H1 (cell line): Measurements from ENCODE around the gene ABHD1. TPM values are rescaled to one million over a fixed set of nuclear protein-coding genes. Genes with fewer than 3 reads are reported as not detected.

ENCODE experiments used
- CTCF ChIA-PET: fragments of 300-600 bp; sonication (Branson Sonifier 250); formaldehyde crosslinking; loops from one replicate; lab custom pipeline; 2021; ENCODE audit not compliant: partially characterized antibody; lab: Charles Lee
- POLR2A ChIA-PET: fragments of 300-600 bp; sonication (Branson Sonifier 250); formaldehyde crosslinking; loops from one replicate; lab custom pipeline; 2021; ENCODE audit warnings: inconsistent platforms; ENCODE audit not compliant: partially characterized antibody; lab: Charles Lee
- DNase-seq, 2 experiments: peaks; one replicate each; pipeline versions ENCODE4 v3.0.0 to v3.0.0-alpha.2; 2010 to 2022; ENCODE audit warnings: low spot score in 2 of 2, low read depth in 1 of 2, mixed read lengths in 1 of 2
- FAIRE-seq: peaks from 2 replicates; lab custom pipeline; 2011; peaks lifted over from hg19 to GRCh38; lab: Jason Lieb, UNC
- H2AFZ ChIP-seq: 2 replicates; pipeline ENCODE4 v1.8.1; 2012; ENCODE audit warnings: low read length, inconsistent platforms
- H2AK5ac ChIP-seq: 2 replicates; pipeline ENCODE4 v1.6.1; 2013; ENCODE audit warnings: low read depth, low read length
- H2BK120ac ChIP-seq: replicated peaks from 2 replicates; pipeline ENCODE3; 2013; ENCODE audit warnings: low read depth, low read length, inconsistent platforms
- H2BK12ac ChIP-seq: 2 replicates; pipeline ENCODE4 v1.6.1; 2013; ENCODE audit warnings: low read depth, low read length
- H2BK15ac ChIP-seq: 2 replicates; pipeline ENCODE4 v1.6.1; 2013; ENCODE audit warnings: low read length
- H2BK20ac ChIP-seq: 2 replicates; pipeline ENCODE4 v1.6.1; 2013; ENCODE audit warnings: low read length
- H2BK5ac ChIP-seq: 2 replicates; pipeline ENCODE4 v1.6.1; 2013; ENCODE audit warnings: low read depth, low read length
- H3K14ac ChIP-seq: 2 replicates; pipeline ENCODE4 v1.6.1; 2013; ENCODE audit warnings: inconsistent platforms; ENCODE audit not compliant: insufficient read length
- H3K18ac ChIP-seq: 2 replicates; pipeline ENCODE4 v1.6.1; 2013; ENCODE audit warnings: low read length; ENCODE audit errors: extremely low read depth
- H3K23ac ChIP-seq: 2 replicates; pipeline ENCODE4 v1.6.1; 2013; ENCODE audit warnings: inconsistent platforms; ENCODE audit not compliant: insufficient read length
- H3K23me2 ChIP-seq: 2 replicates; pipeline ENCODE4 v1.6.1; 2013; ENCODE audit warnings: low read depth, low read length
- H3K27ac ChIP-seq: 2 replicates; pipeline ENCODE4 v1.6.1; 2011; ENCODE audit warnings: low read depth, low read length, inconsistent platforms
- H3K27me3 ChIP-seq, 4 experiments: replicated peaks in 1 of 4; 1 replicate in 1 of 4; 2 replicates in 3 of 4; pipeline versions ENCODE4 v1.6.1 to v1.8.1; 2011 to 2013; ENCODE audit warnings: low read length in 3 of 4, mild to moderate bottlenecking in 3 of 4, inconsistent platforms in 2 of 4, mixed read lengths in 2 of 4, moderate library complexity in 1 of 4; ENCODE audit not compliant: control insufficient read depth in 3 of 4, insufficient read depth in 3 of 4; ENCODE audit errors: extremely low read depth in 1 of 4
- H3K36me3 ChIP-seq, 4 experiments: 2 replicates each; pipeline versions ENCODE4 v1.6.1 to v1.8.1; 2011 to 2013; ENCODE audit warnings: mild to moderate bottlenecking in 4 of 4, low read length in 3 of 4, moderate library complexity in 2 of 4, control low read depth in 1 of 4, inconsistent platforms in 1 of 4; ENCODE audit not compliant: insufficient read depth in 4 of 4, control insufficient read depth in 2 of 4
- H3K4ac ChIP-seq: replicated peaks from 2 replicates; pipeline ENCODE3; 2013; ENCODE audit warnings: low read length, low read depth, mixed read lengths, inconsistent platforms; ENCODE audit not compliant: insufficient read length
- H3K4me1 ChIP-seq, 4 experiments: replicated peaks in 1 of 4; 1 replicate in 1 of 4; 2 replicates in 3 of 4; pipeline versions ENCODE4 v1.6.1 to v1.8.1; 2011 to 2013; ENCODE audit warnings: low read length in 3 of 4, inconsistent platforms in 2 of 4, mixed read lengths in 1 of 4; ENCODE audit not compliant: insufficient read depth in 4 of 4, control insufficient read depth in 3 of 4
- H3K4me2 ChIP-seq, 2 experiments: 2 replicates each; pipeline versions ENCODE4 v1.6.1 to v1.8.1; 2011 to 2013; ENCODE audit warnings: low read depth in 2 of 2, low read length in 2 of 2, control low read depth in 1 of 2, inconsistent platforms in 1 of 2, mild to moderate bottlenecking in 1 of 2; ENCODE audit not compliant: insufficient read depth in 1 of 2
- H3K4me3 ChIP-seq, 4 experiments: fragments of 200-600, 300-600 bp in 1 of 4; sonication (generic), shearing (Covaris generic), sonication (Bioruptor Twin) in 1 of 4; 2 replicates each; pipeline versions ENCODE4 v1.5.1 to v1.8.1; 2011 to 2016; ENCODE audit warnings: low read length in 4 of 4, low read depth in 3 of 4, control low read depth in 2 of 4, inconsistent platforms in 2 of 4, mild to moderate bottlenecking in 2 of 4, mixed read lengths in 1 of 4, moderate library complexity in 1 of 4; ENCODE audit not compliant: insufficient read depth in 2 of 4; ENCODE audit errors: extremely low read depth in 1 of 4
- H3K56ac ChIP-seq: replicated peaks from 2 replicates; pipeline ENCODE3; 2013; ENCODE audit warnings: low read depth, mild to moderate bottlenecking, mixed read lengths, low read length, inconsistent platforms; ENCODE audit not compliant: insufficient read length
- H3K79me1 ChIP-seq: 2 replicates; pipeline ENCODE4 v1.6.1; 2013; ENCODE audit warnings: low read depth, low read length, control low read depth
- H3K79me2 ChIP-seq, 2 experiments: 2 replicates each; pipeline versions ENCODE4 v1.6.1 to v1.8.1; 2012 to 2013; ENCODE audit warnings: low read length in 2 of 2, mild to moderate bottlenecking in 2 of 2, inconsistent platforms in 1 of 2; ENCODE audit not compliant: insufficient read depth in 2 of 2, control insufficient read depth in 1 of 2
- H3K9ac ChIP-seq, 4 experiments: replicated peaks in 1 of 4; 1 replicate in 1 of 4; 2 replicates in 3 of 4; pipeline versions ENCODE4 v1.6.1 to v1.8.1; 2011 to 2013; ENCODE audit warnings: low read depth in 3 of 4, low read length in 3 of 4, control low read depth in 2 of 4, mild to moderate bottlenecking in 2 of 4, moderate library complexity in 2 of 4, inconsistent platforms in 1 of 4; ENCODE audit errors: extremely low read depth in 1 of 4
- H3K9me3 ChIP-seq, 2 experiments: 2 replicates each; pipeline versions ENCODE4 v1.6.1 to v1.8.1; 2012 to 2013; ENCODE audit warnings: mild to moderate bottlenecking in 2 of 2, moderate library complexity in 2 of 2, control low read depth in 1 of 2, inconsistent platforms in 1 of 2, low read depth in 1 of 2, low read length in 1 of 2, mixed read lengths in 1 of 2; ENCODE audit not compliant: insufficient read depth in 2 of 2
- H4K20me1 ChIP-seq, 2 experiments: replicated peaks in 1 of 2; 2 replicates each; pipeline versions ENCODE3 to v1.8.1; 2011 to 2013; ENCODE audit warnings: inconsistent platforms in 2 of 2, low read length in 2 of 2, mild to moderate bottlenecking in 1 of 2; ENCODE audit not compliant: insufficient read depth in 2 of 2, control insufficient read depth in 1 of 2
- H4K5ac ChIP-seq: 2 replicates; pipeline ENCODE4 v1.6.1; 2013; ENCODE audit warnings: low read length, low read depth, mixed read lengths, inconsistent platforms; ENCODE audit not compliant: insufficient read length
- H4K8ac ChIP-seq: 2 replicates; pipeline ENCODE4 v1.8.0; 2013; ENCODE audit warnings: mild to moderate bottlenecking, moderate library complexity, low read length, inconsistent platforms; ENCODE audit not compliant: insufficient read depth; ENCODE audit errors: extremely low read depth
- H4K91ac ChIP-seq: replicated peaks from 2 replicates; pipeline ENCODE3; 2013; ENCODE audit warnings: low read length, mixed read lengths, inconsistent platforms; ENCODE audit not compliant: insufficient read length
- CBX8 ChIP-seq: fragments of 300-800, 300-1000 bp; sonication (generic); IDR thresholded peaks from 2 replicates; pipeline ENCODE4 v1.7.1; 2016; ENCODE audit warnings: low read depth, low read length, borderline replicate concordance
- EZH2 ChIP-seq: fragments of 200-600 bp; sonication (generic); IDR thresholded peaks from 2 replicates; pipeline ENCODE4 v1.7.1; 2012; ENCODE audit warnings: low read depth, mild to moderate bottlenecking, moderate library complexity, low read length, inconsistent platforms; ENCODE audit not compliant: severe bottlenecking
- JUND ChIP-seq: IDR thresholded peaks from 2 replicates; pipeline ENCODE4 v1.6.1; 2011; ENCODE audit warnings: mild to moderate bottlenecking, improper control_type of control experiment, low read length
- MAFK ChIP-seq: IDR thresholded peaks from 2 replicates; pipeline ENCODE4 v1.6.1; 2012; ENCODE audit warnings: low read depth, mild to moderate bottlenecking, improper control_type of control experiment, low read length
- RAD21 ChIP-seq, 2 experiments: IDR thresholded peaks in 1 of 2; conservative IDR thresholded peaks in 1 of 2; 2 replicates each; pipeline ENCODE4 v1.6.1; 2011; ENCODE audit warnings: low read depth in 2 of 2, low read length in 2 of 2, improper control_type of control experiment in 1 of 2, inconsistent platforms in 1 of 2, mild to moderate bottlenecking in 1 of 2, moderate library complexity in 1 of 2
- SRF ChIP-seq: IDR thresholded peaks from 2 replicates; pipeline ENCODE4 v1.6.1; 2011; ENCODE audit warnings: mild to moderate bottlenecking, low read depth, low read length, moderate library complexity
- SUZ12 ChIP-seq: fragments of 200-600 bp; sonication (generic); IDR thresholded peaks from 2 replicates; pipeline ENCODE4 v1.6.1; 2012; ENCODE audit warnings: mild to moderate bottlenecking, inconsistent platforms, low read length, moderate library complexity, mixed read lengths
- TCF12 ChIP-seq: IDR thresholded peaks from 2 replicates; pipeline ENCODE4 v1.6.1; 2011; ENCODE audit warnings: low read depth, mild to moderate bottlenecking, low read length
- WGBS, 2 experiments: shearing (Covaris generic) in 1 of 2; methylation state at CpG; one replicate each; pipeline versions ENCODE4 v1.1.6 to v1.1.7; 2013 to 2015; ENCODE audit warnings: low lambda C conversion rate in 2 of 2, mixed read lengths in 2 of 2, inconsistent platforms in 1 of 2, low coverage in 1 of 2, missing lambda C conversion rate in 1 of 2; ENCODE audit not compliant: insufficient replicate concordance in 2 of 2, insufficient coverage in 1 of 2, insufficient read length in 1 of 2; ENCODE audit errors: extremely low coverage in 1 of 2, missing lambda C conversion rate in 1 of 2; 5-methylcytosine and 5-hydroxymethylcytosine counted together
- polyA plus RNA-seq, 7 experiments: library from polyadenylated mRNA; depleted of rRNA in 3 of 7; stranded (reverse) in 5 of 7; unstranded in 2 of 7; fragments of >200 nt in 5 of 7; fragments of 200-250 nt in 2 of 7; gene quantifications; 1 replicate in 5 of 7; 2 replicates in 1 of 7; 4 replicates in 1 of 7; pipeline versions ENCODE4 v1.2.1 to v1.2.3, GENCODE V29; 2011 to 2013; ENCODE audit warnings: missing spikeins in 2 of 7, mixed read lengths in 2 of 7
- total RNA-seq: library from RNA; stranded (reverse); fragmentation: NEBNext Ultra II Directional; extraction: Animal tissue kit (Norgen Biotek cat#: 25700); gene quantifications from 2 replicates; pipeline ENCODE4 v1.2.1, GENCODE V29; 2021

The ABHD1 gene
- total and polyA plus RNA-seq, 2 of the 8 experiments (the other 6 are each of a cell fraction or from before 2014, with no cell fraction given): 0.20 to 1.1 TPM

GRCh38 chr2:27074738-27075565, 48.7 kb upstream of the ABHD1 start:
- H2AK5ac ChIP-seq: 0 out of 2 replicates have a peak overlapping the region, but pooled peaks have one; percentile 24
- 0 out of 7 replicates have a peak, but pooled peaks cover 0 to 3% (median 0%) of the 10 kb centered on the region in 4 experiments for H3K27me3 ChIP-seq
- H3K56ac ChIP-seq: no peak overlapping the region
- H3K79me1 ChIP-seq: peaks cover 3% of the 10 kb centered on the region; the same call in 1 of the 2 replicates
- peaks cover 0 to 20% (median 7%) of the 10 kb centered on the region in 4 experiments; a peak in 6 of 7 replicates for H3K4me1 ChIP-seq
- peaks cover 0 to 3% of the 10 kb centered on the region in 2 experiments for H4K20me1 ChIP-seq
- H2AFZ ChIP-seq: no peak overlapping the region
- no peaks in the 10 kb centered on the region for H3K9me3 ChIP-seq
- no peak overlapping the region for H3K23ac ChIP-seq
- DNase-seq (no peak), FAIRE-seq (no peak)
- H3K9ac ChIP-seq: no peak overlapping the region
- no peak overlapping the region for H2BK5ac ChIP-seq
- no peak overlapping the region for H4K91ac ChIP-seq
- TF ChIP-seq SUZ12: no peak
- no peak for TF ChIP-seq EZH2
- no peak for TF ChIP-seq SRF
- TF ChIP-seq CBX8: no peak
- TF ChIP-seq MAFK: no peak
- no peak for TF ChIP-seq TCF12
- no peak for TF ChIP-seq RAD21 (IDR thresholded peaks at IDR 0.05 in 1 of 2, conservative IDR thresholded peaks at IDR 0.05 in 1 of 2; ENCODE audit: low read depth in 2 of 2, low read length in 2 of 2)
- no peak for TF ChIP-seq JUND
- CTCF ChIA-PET: interaction anchor here (0.9 to 1.7 kb wide), 6 partner anchors 8 to 228 kb away, joined by 3 to 8 read pairs (median 3); partner anchors contain the start of gene ABHD1
- H2BK120ac ChIP-seq: no peak overlapping the region
- no peak overlapping the region for H3K27ac ChIP-seq
- no peak overlapping the region for H3K4me3 ChIP-seq
- peaks cover 0 to under 1% (median 0%) of the 10 kb centered on the region in 4 experiments; a peak in 3 of 8 replicates for H3K36me3 ChIP-seq
- no peak overlapping the region for H2BK12ac ChIP-seq
- peaks cover 14% of the 10 kb centered on the region; the same call in 1 of the 2 replicates for H3K23me2 ChIP-seq
- no peak overlapping the region for H4K5ac ChIP-seq
- H3K14ac ChIP-seq: no peak overlapping the region
- H3K4ac ChIP-seq: no peak overlapping the region
- H2BK15ac ChIP-seq: peak overlapping the region; percentile 29; the same call in 1 of the 2 replicates
- WGBS, 2 experiments: 88% methylated on average over 4 of the region's 4 CpGs; no CpG with 5 or more reads in 1 of the 2 experiments
- POLR2A ChIA-PET: interaction anchor here (0.6 to 18.5 kb wide), 4 partner anchors 8 to 143 kb away, joined by 5 to 441 read pairs (median 34); partner anchors contain the start of genes AGBL5 and CAD
- H3K79me2 ChIP-seq: peaks cover 0 to 12% of the 10 kb centered on the region in 2 experiments; a peak in 3 of 4 replicates
- no peak overlapping the region for H2BK20ac ChIP-seq
- no peak overlapping the region for H3K18ac ChIP-seq
- no peak overlapping the region for H3K4me2 ChIP-seq
- no peak overlapping the region for H4K8ac ChIP-seq
